ENCODE measurements around the gene SKI.

SKI gene

DNA sequence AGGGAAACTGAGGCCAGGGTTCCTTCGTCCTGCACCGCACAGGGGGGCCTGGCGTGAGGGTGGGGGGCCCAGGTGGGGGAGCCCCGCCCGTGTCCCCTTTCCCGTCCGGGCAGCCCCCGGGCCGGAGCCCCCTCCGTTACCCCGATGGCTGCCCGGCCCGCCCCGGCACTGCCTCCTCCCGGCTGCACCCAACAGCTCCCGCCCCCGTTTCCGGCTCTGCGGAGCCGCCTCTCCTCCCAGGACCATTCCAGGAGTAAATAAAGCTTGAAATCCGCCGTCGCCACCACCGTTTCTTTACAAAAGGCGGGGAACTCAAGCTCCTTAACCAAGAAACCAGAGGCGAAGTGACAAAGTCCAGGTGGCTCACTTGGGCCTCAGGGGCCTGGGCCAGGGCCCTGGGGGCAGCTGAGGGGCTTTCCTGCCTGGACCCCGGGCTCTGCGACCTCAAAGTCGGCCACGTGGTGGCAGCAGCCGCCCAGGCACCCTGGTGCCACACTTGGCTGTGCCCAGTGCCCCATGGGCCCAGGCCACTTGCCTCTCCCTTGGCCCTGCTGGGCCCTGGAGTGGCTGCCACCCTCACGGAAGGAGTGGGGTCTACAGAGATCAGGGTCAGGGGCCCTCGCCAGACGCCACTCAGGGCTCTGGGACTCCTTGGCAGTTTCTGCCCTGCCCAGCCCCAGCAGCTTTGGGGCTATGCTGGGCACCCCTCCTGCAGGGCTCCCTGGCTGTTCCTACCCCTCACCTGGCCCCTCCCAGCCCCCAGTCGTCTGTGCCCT, 33.0 kb upstream of the SKI start:
- peak; percentile 87 for DNase-seq

GRCh38 chr1:2195785-2196184, 32.3 kb upstream of the SKI start:
- DNase-seq, result no peak

DNA sequence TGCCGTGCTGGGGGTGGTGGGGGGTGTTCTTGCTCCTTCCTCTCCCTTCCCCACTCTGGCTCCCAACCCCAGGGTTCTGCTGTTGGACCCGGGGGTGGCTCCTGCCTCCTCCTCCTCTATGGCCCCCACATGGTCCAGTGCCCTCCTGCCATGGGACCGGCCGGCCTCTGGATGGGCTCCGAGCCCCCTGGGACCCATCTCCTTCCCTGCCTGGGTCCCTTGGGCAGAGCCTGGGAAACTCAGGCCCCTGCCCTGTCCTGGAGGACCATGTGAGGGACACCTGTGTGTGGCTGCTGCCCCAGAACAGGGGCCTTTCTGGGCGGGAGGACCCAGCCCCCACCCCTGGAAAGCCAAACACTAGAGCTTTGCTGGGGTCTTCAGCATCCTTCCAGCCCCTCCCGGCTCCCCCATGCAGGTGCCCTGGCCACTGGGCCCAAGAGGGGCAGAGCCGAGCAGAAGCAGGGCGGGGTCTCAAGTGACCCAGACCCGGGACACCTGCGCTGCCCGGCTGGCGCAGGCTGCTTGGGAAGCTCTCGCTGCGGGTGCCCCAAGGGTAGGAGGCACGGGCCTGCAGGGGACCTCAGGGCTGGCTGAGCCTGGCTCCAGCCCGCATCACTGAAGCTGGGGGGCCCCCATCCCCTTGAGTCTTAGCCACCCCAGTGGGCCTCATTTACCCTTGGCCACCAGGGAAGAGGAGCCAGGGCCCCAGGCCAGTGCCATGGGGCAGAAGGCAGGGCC, 31.0 kb upstream of the SKI start:
- DNase-seq, result no peak

GRCh38 chr1:2197707-2198165, 30.4 kb upstream of the SKI start:
- no peak for DNase-seq

GRCh38 chr1:2198571-2198970, 29.5 kb upstream of the SKI start:
- DNase-seq, result no peak

- peak; percentile 93 for DNase-seq
Measured at GRCh38 chr1:2199042-2199810, 28.9 kb upstream of the SKI start.

GRCh38 chr1:2200308-2200943, 27.7 kb upstream of the SKI start:
- DNase-seq, result no peak

DNA sequence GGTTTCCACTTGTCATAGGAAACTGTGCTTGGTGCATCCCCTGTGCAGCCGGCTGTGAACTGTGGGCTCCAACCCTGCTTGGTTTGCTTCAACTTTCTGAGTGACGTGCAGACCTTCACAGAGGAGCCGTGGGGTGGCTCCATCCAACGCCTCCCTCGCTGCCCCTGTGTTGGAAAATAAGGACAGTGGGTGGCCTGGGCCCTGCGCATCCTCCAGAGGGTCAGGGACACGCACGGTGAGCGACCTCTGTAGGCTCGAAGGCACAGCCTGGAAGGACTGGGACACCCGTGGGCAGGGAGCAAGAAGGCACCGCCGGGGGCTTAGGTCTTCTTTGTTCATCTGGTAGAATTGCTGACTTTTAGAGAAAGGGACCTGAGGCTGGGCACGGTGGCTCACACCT, 27.1 kb upstream of the SKI start:
- DNase-seq, result no peak

- DNase-seq, result no peak
Measured at GRCh38 chr1:2202008-2202575, 26.0 kb upstream of the SKI start.

- no peak for DNase-seq
Measured at GRCh38 chr1:2202843-2203601, 25.1 kb upstream of the SKI start.

DNA sequence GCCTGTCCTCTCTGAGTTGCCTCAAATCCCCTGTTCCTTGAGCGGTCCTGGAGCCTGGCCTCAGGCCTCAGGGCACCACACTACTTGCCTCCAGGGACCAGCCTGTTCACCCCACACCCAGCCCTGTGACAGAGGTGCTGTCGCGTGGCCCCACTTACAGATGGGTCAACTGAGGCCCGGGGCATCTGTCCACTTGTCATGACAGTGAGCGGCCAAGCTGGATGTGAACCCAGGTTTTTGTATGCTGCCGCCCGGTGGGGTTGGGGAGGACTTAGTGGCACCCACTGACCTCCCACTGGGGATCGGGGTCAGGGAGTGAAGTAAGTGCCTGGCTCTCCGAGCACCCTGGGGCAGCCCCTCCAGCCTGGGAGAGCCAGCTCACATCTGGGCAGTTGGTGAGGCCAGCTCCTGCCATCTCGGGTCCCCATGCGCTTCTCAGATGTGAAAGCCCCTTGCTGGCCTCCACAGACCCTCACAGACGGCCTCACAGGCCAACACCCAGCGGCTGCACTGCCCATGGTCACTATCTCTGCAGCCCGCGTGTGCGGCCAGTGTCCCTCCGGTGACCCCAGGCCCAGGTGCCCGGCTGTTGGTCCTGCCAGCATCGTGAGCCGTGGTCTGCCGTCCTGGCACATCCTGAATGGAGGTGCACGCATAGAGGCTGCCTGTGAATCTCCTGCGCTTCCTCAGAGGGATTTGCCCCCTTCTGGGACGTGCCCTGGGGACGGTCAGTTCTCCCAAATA, 24.3 kb upstream of the SKI start:
- no peak for DNase-seq

GRCh38 chr1:2204415-2205190, 23.5 kb upstream of the SKI start:
- peak; percentile 74 for DNase-seq

GRCh38 chr1:2205191-2205952, 22.7 kb upstream of the SKI start:
- peak; percentile 94 for DNase-seq

GRCh38 chr1:2206813-2207487, 21.2 kb upstream of the SKI start:
- no peak for DNase-seq

- DNase-seq, result peak; percentile 80
Measured at GRCh38 chr1:2208309-2209239, 19.5 kb upstream of the SKI start.

DNA sequence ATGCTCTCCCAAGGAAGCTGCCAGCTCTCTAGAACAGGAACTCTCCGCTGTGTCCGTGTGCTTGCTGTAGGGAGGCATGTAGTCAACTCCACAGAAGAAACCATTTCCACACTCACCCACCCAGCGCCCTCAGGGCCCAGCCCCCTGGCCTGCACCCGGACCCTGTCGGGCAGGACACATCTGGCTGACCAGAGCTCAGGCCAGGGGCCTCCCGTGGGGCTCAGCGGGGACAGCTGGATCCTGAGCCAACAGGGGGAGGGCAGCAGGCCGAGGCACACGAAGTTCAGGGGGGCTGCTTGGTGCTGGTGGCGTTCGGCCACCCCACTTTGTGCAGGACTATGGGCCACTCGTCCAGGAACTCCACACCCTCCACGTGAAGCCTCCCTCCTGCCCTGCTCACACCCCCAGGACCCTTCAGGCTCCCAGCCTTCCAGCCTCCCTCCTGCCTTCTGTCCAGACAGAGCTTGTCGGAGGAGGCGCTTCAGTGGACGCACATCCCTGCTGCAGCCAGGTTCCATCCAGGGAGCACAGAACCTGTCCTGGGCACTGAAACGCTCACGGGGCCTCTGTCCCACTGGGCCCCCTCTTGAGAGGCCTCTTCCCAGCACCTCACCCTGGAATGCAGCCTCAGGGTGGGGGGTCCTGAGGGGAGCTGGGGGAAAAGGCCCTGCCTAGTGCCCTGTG, 18.6 kb upstream of the SKI start:
- DNase-seq, result no peak

DNA sequence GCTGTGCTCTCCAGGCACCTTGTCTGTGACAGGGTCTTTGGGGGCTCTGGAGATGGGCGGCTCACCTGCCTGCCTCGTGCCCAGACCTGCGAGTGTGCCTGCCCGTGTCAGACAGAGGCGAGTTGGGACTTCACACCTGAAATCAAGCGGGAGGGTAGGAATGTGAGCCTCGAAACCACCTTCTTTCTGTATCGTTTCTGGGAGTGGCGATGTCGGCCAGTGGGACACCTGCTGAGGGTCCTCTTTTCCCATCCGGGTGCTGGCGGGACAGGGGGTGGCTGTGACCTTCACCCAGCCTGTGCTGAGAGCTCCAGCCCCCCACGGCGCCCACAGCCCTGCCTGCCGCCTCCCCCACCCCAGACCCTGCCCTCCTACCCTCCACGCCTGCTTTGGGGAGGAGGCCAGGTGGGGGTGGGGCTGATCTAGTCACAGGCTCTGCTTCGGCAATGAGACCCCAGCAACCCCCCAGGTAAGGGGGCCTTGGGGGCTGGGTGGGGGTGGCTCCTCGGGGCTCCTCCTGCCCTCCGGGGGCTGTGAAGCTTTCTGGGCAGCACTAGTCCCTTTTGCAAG, 17.9 kb upstream of the SKI start:
- no peak for DNase-seq

Measured in fibroblast of skin of right biceps (primary cell).